NCI-H526 (cell line): ENCODE data around the gene SNX20.

Experiments
- DNase-seq, 2 experiments: peaks; one replicate each; lab custom pipeline; 2025; lab: John Stamatoyannopoulos, UW

Gene SNX20

GRCh38 chr16:50657241-50657640 lies 23.9 kb downstream of the SNX20 start:
- DNase-seq: no peak

- DNase-seq: no peak
Observed at GRCh38 chr16:50655558-50656055, 25.5 kb downstream of the SNX20 start.

GRCh38 chr16:50653633-50654519 lies 27.2 kb downstream of the SNX20 start:
- no peak for DNase-seq

- DNase-seq: no peak
Observed at GRCh38 chr16:50652836-50653425, 28.2 kb downstream of the SNX20 start.

GRCh38 chr16:50651835-50652438 lies 29.2 kb downstream of the SNX20 start:
- no peak for DNase-seq

- no peak for DNase-seq
Observed at GRCh38 chr16:50646345-50646744, 34.8 kb downstream of the SNX20 start.

- DNase-seq: no peak
Observed at GRCh38 chr16:50645563-50646220, 35.4 kb downstream of the SNX20 start.

DNA sequence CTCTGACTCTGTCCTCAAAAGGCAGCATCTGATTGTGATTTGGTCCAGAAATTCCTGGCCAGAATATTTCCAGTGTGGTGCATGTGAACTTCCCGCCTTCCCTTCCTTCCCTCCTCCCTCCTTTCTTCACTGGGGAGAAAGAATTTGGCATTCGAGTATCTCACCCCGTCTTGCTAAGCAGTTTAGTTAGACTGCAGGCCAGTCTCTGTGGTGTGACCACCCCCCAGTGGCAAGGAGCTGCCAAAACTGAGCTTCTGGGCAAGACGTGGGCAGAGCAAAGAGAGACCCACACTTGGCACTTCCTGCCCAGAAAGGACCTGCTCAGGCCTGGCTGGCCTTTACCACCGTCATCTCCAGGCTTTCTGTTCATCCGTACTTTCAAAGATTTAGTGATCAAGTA lies 36.4 kb downstream of the SNX20 start:
- DNase-seq: no peak

DNA sequence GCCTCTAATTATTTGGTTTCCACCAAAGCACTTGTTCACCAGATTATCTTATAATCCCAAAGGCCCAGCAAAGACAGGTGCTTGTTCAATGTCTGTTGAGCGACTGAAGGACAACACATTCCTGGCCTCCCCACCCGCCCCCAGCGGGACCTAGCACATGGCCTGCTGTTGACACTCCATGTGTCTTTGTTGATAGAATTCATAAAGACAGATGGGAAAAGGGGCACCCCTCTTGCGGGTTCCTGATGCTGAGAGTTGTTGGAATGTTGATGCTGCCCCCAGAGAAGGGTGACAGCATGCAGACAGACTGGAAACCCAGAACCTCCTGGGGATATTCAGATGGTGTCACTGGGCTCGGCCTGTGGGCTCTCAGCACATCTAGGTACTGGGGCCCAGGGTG lies 36.9 kb downstream of the SNX20 start:
- DNase-seq: no peak

- DNase-seq: no peak
Observed at GRCh38 chr16:50643192-50643591, 37.9 kb downstream of the SNX20 start.

DNA sequence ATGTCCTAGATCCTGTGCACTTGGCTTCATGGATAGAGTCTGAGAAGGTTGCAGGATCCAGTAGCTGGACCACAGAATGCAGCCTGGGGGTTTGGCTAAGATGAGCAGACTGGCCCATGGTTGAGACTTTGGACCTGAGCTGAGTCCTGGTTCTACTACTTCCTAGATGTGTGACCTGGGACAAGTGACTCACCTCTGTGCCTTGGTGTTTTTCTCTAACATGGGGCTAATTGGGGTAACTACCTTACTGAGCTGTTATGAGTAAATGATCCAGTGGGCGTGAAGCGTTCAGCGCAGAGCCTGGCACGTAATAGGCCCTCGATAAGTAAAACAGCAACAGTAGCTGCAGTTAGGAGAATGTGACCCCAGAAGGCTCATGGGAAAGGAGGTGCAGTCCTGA lies 38.8 kb downstream of the SNX20 start:
- no peak for DNase-seq

DNA sequence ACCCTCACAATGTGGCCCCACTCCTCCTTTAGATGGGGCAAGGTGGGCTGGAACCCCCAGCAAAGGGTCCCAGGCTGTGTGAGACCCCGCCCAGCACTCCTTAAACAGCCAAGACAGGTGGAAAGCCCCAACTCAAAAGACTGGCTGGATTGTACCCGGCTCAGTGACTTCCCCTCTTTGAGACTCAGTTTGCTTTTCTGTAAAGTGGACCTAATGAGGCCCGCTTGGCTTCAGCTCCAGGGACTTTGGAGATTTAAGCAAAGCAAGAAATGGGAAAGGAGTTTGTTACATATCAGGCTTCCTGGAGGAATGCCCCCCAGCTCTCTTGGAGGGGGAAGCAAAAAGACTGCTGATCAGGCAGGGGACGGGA lies 39.3 kb downstream of the SNX20 start:
- DNase-seq: no peak

- DNase-seq: no peak
Observed at GRCh38 chr16:50640919-50641817, 39.9 kb downstream of the SNX20 start.

DNA sequence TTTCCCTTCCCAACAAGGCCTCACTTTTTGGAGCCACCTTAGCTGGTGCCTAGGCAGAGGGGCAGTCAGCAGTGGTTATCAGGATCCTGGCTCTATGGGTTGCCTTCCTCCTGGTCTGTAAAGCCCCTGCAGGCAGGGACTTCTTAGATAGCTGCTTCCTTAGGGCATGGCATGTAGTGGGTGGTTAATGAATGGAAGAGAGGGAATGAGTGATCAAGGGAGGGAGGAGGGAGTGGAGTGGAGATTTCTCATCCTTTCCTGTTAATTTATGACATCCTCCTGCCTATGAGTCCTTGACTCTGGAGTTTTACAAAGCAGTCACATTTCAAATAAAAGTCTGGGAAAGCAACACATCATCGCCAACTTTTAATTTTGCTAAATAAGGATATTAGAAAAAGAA lies 40.7 kb downstream of the SNX20 start:
- no peak for DNase-seq

GRCh38 chr16:50638816-50639670 lies 42.1 kb downstream of the SNX20 start:
- DNase-seq: no peak

- DNase-seq: no peak
Observed at GRCh38 chr16:50637716-50638602, 43.2 kb downstream of the SNX20 start.

GRCh38 chr16:50636753-50637374 lies 44.2 kb downstream of the SNX20 start:
- DNase-seq: no peak

DNA sequence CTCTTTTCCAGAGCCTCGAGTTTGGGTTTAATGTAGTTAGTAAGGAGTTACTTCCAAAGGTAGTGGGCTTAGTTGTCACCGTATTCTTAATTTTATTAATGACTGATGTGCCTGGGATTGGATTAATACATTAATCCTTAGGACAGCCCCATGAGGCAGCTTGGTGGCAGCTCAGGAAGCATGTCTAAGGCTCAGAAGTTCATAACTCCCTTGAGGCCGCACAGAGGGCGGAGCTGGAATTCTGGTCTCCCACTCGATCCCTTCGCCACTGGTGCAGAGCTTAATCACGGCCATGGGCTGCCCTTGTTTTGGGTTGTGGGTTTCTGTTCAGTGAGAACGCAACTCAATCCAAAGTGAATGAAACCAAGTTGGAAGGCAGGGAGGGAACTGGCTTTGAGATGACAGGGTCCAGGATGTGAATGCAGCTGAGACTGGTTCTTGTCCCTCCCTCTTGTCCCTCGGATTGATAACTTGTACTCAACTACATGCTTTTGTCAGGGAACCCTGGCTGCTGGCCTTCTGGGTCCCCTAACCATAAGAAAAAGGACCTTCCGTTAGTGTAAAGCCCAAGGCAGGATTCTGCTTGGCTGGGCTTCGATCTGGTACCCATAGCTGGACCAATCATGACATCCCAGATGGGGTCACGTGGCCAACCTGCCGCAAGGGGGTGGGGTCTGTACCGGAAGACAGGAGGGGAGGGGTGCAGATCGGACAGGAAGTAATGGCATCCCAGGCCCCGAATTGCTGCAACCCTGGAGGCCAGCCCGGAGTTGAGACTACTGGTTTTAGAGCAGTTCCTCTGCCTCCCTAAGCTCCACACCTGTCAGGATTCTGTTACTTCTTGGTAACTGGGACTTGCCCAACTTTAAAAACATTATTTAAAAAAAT lies 45.4 kb downstream of the SNX20 start:
- no peak for DNase-seq
